ENCODE results near the gene MOB2. TPM values are rescaled to one million over a fixed set of nuclear protein-coding genes. Genes with fewer than 3 reads are reported as not detected.

The MOB2 gene
- total RNA-seq, 1 donor from 2014 or later, result 26.4 TPM

DNA sequence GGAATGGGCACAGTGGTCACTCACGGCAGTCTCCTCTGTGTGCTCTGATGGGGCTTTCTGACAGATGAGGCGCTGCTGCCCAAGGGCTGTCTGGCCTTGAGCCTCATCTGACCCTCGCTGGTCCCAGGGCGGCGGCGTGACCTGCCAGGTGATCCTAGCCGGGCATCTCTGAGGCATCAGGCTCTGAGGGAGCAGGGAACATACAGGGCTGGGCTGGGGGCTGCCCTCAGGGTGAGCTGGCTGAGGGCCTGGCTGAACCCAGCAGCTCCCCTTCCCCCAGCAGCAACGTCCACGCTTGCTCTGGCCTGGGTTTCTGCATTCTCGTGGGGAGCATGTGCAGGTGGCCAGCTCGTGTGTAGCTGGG, 47.6 kb downstream of the MOB2 start:
- Histone ChIP-seq H3K27me3 (ENCODE audit: insufficient read depth, low read length) (no peaks in the 10 kb centered on the region), H2AFZ (ENCODE audit: low read depth, low read length) (no peak overlapping the region), H3K9ac (ENCODE audit: low read length) (no peak overlapping the region), H3K36me3 (ENCODE audit: insufficient read depth, low read length) (no peaks in the 10 kb centered on the region), H3K9me3 (ENCODE audit: insufficient read depth, low read depth, low read length) (no peaks in the 10 kb centered on the region), H3K4me2 (ENCODE audit: low read length) (no peak overlapping the region), H3K27ac (ENCODE audit: low read depth, low read length) (no peak overlapping the region), H4K20me1 (ENCODE audit: insufficient read depth, low read length) (no peaks in the 10 kb centered on the region), H3K79me2 (ENCODE audit: insufficient read depth, low read length) (no peaks in the 10 kb centered on the region), H3K4me1 (ENCODE audit: insufficient read depth, low read length) (no peaks in the 10 kb centered on the region), H3K4me3 (ENCODE audit: insufficient read depth, low read depth, low read length) (no peak overlapping the region)
- no peak for FAIRE-seq
- H3K36me3 Mint-ChIP-seq (ENCODE audit: low read depth, unreplicated experiment), result no peaks in the 10 kb centered on the region
- no peak overlapping the region for H3K4me3 Mint-ChIP-seq (ENCODE audit: unreplicated experiment)
- H3K27me3 Mint-ChIP-seq (ENCODE audit: low read depth, unreplicated experiment), result no peaks in the 10 kb centered on the region
- H3K9me3 Mint-ChIP-seq (ENCODE audit: unreplicated experiment), result no peaks in the 10 kb centered on the region
- H3K27ac Mint-ChIP-seq (ENCODE audit: unreplicated experiment), result no peak overlapping the region
- DNase-seq (ENCODE audit: low read depth), result no peak
- H3K4me1 Mint-ChIP-seq (ENCODE audit: low read depth, unreplicated experiment), result peaks cover 2% of the 10 kb centered on the region
- TF ChIP-seq, protein P1, sequence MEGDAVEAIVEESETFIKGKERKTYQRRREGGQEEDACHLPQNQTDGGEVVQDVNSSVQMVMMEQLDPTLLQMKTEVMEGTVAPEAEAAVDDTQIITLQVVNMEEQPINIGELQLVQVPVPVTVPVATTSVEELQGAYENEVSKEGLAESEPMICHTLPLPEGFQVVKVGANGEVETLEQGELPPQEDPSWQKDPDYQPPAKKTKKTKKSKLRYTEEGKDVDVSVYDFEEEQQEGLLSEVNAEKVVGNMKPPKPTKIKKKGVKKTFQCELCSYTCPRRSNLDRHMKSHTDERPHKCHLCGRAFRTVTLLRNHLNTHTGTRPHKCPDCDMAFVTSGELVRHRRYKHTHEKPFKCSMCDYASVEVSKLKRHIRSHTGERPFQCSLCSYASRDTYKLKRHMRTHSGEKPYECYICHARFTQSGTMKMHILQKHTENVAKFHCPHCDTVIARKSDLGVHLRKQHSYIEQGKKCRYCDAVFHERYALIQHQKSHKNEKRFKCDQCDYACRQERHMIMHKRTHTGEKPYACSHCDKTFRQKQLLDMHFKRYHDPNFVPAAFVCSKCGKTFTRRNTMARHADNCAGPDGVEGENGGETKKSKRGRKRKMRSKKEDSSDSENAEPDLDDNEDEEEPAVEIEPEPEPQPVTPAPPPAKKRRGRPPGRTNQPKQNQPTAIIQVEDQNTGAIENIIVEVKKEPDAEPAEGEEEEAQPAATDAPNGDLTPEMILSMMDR (IDR thresholded peaks at IDR 0.05; ENCODE audit: insufficient read depth, low read depth, low read length), result no peak
- TF ChIP-seq EZH2 (IDR thresholded peaks at IDR 0.05; ENCODE audit: insufficient read depth, low read length), result no peak

DNA sequence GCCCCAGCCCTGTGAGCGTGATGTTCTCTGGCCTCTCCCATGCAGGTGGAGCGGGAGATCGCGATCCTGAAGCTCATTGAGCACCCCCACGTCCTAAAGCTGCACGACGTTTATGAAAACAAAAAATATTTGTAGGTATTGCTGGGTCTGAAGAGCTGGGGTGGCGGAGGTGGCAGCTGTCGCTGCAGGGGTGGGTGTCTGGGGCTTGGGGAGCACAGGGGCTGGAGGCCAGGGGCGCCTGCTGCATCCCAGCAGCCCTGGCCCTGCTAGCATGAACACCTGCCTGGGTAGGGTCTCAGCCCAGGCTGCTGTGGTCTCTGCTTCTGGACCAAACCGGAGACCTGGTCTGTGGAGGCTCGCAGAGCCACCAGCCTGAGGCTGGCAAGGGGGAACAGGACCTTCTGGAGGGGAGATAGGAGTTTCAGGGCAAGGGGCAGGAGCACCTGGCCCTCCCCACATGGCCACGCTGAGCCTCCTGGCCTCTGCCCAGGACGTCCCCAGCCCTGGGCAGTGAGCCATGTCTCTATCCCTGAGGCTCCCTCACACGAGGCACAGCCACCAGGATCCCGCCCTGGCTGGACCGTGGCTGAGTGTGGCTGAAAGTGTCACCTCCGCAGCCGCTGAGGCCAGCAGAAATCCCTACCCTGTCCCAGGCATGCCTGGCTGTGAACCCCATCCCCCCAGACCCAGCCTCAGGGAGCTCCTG, 48.2 kb downstream of the MOB2 start:
- no peaks in the 10 kb centered on the region for H3K27me3 Mint-ChIP-seq (ENCODE audit: low read depth, unreplicated experiment)

DNA sequence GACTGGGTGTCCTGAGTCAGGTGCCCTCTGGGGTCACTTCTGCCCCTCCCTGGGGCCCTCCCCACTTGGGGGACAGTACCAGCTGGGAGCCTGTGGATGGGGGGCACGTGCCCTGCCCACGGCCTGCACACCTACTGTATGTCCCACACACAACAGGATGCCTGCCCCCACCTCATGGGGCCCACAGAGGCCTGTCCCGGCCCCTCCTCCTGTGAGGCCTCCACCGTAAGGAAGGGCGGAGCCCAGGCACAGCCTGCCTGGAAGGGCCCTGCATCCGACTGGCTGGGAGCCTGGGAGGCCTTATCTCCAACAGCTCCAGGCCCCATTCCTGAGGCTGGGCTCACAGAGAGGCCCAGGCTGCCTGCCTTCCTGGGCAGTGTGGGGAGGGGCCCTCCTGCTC, 49.1 kb downstream of the MOB2 start:
- no peaks in the 10 kb centered on the region for H3K79me2 ChIP-seq (ENCODE audit: insufficient read depth, low read length)
- Mint-ChIP-seq H3K9me3 (ENCODE audit: unreplicated experiment) (no peaks in the 10 kb centered on the region), H3K27me3 (ENCODE audit: low read depth, unreplicated experiment) (no peaks in the 10 kb centered on the region), H3K4me3 (ENCODE audit: unreplicated experiment) (no peak overlapping the region), H3K27ac (ENCODE audit: unreplicated experiment) (no peak overlapping the region), H3K36me3 (ENCODE audit: low read depth, unreplicated experiment) (no peaks in the 10 kb centered on the region), H3K4me1 (ENCODE audit: low read depth, unreplicated experiment) (peaks cover 2% of the 10 kb centered on the region)
- H3K4me2 ChIP-seq (ENCODE audit: low read length), result no peak overlapping the region
- no peak for FAIRE-seq
- no peak overlapping the region for H3K27ac ChIP-seq (ENCODE audit: low read depth, low read length)
- no peaks in the 10 kb centered on the region for H3K36me3 ChIP-seq (ENCODE audit: insufficient read depth, low read length)
- no peaks in the 10 kb centered on the region for H3K9me3 ChIP-seq (ENCODE audit: insufficient read depth, low read depth, low read length)
- H3K4me1 ChIP-seq (ENCODE audit: insufficient read depth, low read length), result no peaks in the 10 kb centered on the region
- H4K20me1 ChIP-seq (ENCODE audit: insufficient read depth, low read length), result no peaks in the 10 kb centered on the region
- TF ChIP-seq, protein P1 (IDR thresholded peaks at IDR 0.05; ENCODE audit: insufficient read depth, low read depth, low read length), result no peak
- no peak for TF ChIP-seq EZH2 (IDR thresholded peaks at IDR 0.05; ENCODE audit: insufficient read depth, low read length)
- no peak overlapping the region for H3K4me3 ChIP-seq (ENCODE audit: insufficient read depth, low read depth, low read length)
- DNase-seq (ENCODE audit: low read depth), result peak; percentile 50
- H3K27me3 ChIP-seq (ENCODE audit: insufficient read depth, low read length), result no peaks in the 10 kb centered on the region
- no peak overlapping the region for H2AFZ ChIP-seq (ENCODE audit: low read depth, low read length)
- no peak overlapping the region for H3K9ac ChIP-seq (ENCODE audit: low read length)

More for the DNA sequence above, 48.2 kb downstream of the MOB2 start:
- no peaks in the 10 kb centered on the region for H3K36me3 ChIP-seq (ENCODE audit: insufficient read depth, low read length)
- H3K9me3 ChIP-seq (ENCODE audit: insufficient read depth, low read depth, low read length), result no peaks in the 10 kb centered on the region
- no peak overlapping the region for H3K4me2 ChIP-seq (ENCODE audit: low read length)
- Mint-ChIP-seq H3K36me3 (ENCODE audit: low read depth, unreplicated experiment) (no peaks in the 10 kb centered on the region), H3K4me3 (ENCODE audit: unreplicated experiment) (no peak overlapping the region), H3K4me1 (ENCODE audit: low read depth, unreplicated experiment) (peaks cover 2% of the 10 kb centered on the region), H3K9me3 (ENCODE audit: unreplicated experiment) (no peaks in the 10 kb centered on the region), H3K27ac (ENCODE audit: unreplicated experiment) (no peak overlapping the region)
- DNase-seq (ENCODE audit: low read depth) (no peak), FAIRE-seq (no peak)
- no peak overlapping the region for H3K4me3 ChIP-seq (ENCODE audit: insufficient read depth, low read depth, low read length)
- H3K9ac ChIP-seq (ENCODE audit: low read length), result no peak overlapping the region
- H2AFZ ChIP-seq (ENCODE audit: low read depth, low read length), result no peak overlapping the region
- TF ChIP-seq, protein P1 (IDR thresholded peaks at IDR 0.05; ENCODE audit: insufficient read depth, low read depth, low read length), result no peak
- no peak for TF ChIP-seq EZH2 (IDR thresholded peaks at IDR 0.05; ENCODE audit: insufficient read depth, low read length)
- H4K20me1 ChIP-seq (ENCODE audit: insufficient read depth, low read length), result no peaks in the 10 kb centered on the region
- no peak overlapping the region for H3K27ac ChIP-seq (ENCODE audit: low read depth, low read length)
- H3K27me3 ChIP-seq (ENCODE audit: insufficient read depth, low read length), result no peaks in the 10 kb centered on the region
- H3K79me2 ChIP-seq (ENCODE audit: insufficient read depth, low read length), result no peaks in the 10 kb centered on the region
- no peaks in the 10 kb centered on the region for H3K4me1 ChIP-seq (ENCODE audit: insufficient read depth, low read length)
